Astrocyte (in vitro differentiated cells and primary cell): Measurements from ENCODE around the gene ST8SIA3. TPM values are rescaled to one million over a fixed set of nuclear protein-coding genes. Genes with fewer than 3 reads are reported as not detected.

Source experiments
- DNase-seq: peaks from one replicate; pipeline ENCODE4 v3.0.0-alpha.2; 2010; ENCODE audit warnings: low read depth
- FAIRE-seq: peaks from 2 replicates; lab custom pipeline; 2011; peaks lifted over from hg19 to GRCh38; lab: Jason Lieb, UNC
- H2AFZ ChIP-seq: 2 replicates; pipeline ENCODE4 v1.6.0; 2012; ENCODE audit warnings: low read depth, low read length, inconsistent platforms
- H3K27ac ChIP-seq: 2 replicates; pipeline ENCODE4 v1.5.1; 2011; ENCODE audit warnings: low read depth, low read length, inconsistent platforms
- H3K27me3 ChIP-seq: 2 replicates; pipeline ENCODE4 v1.6.0; 2011; ENCODE audit warnings: low read length, inconsistent platforms; ENCODE audit not compliant: insufficient read depth
- H3K36me3 ChIP-seq: 2 replicates; pipeline ENCODE4 v1.5.1; 2011; ENCODE audit warnings: low read length, inconsistent platforms; ENCODE audit not compliant: insufficient read depth
- H3K4me1 ChIP-seq: 2 replicates; pipeline ENCODE4 v1.5.1; 2011; ENCODE audit warnings: low read length, inconsistent platforms; ENCODE audit not compliant: insufficient read depth
- H3K4me2 ChIP-seq: 2 replicates; pipeline ENCODE4 v1.6.0; 2012; ENCODE audit warnings: low read length, inconsistent platforms
- H3K4me3 ChIP-seq: 2 replicates; pipeline ENCODE4 v1.5.1; 2011; ENCODE audit warnings: low read depth, mild to moderate bottlenecking, low read length, inconsistent platforms; ENCODE audit not compliant: insufficient read depth
- H3K79me2 ChIP-seq: 2 replicates; pipeline ENCODE4 v1.6.0; 2012; ENCODE audit warnings: mild to moderate bottlenecking, low read length, inconsistent platforms; ENCODE audit not compliant: insufficient read depth
- H3K9ac ChIP-seq: 2 replicates; pipeline ENCODE4 v1.6.0; 2012; ENCODE audit warnings: mild to moderate bottlenecking, low read length, inconsistent platforms
- H3K9me3 ChIP-seq: 2 replicates; pipeline ENCODE4 v1.5.1; 2012; ENCODE audit warnings: low read depth, mild to moderate bottlenecking, low read length, inconsistent platforms; ENCODE audit not compliant: insufficient read depth
- H4K20me1 ChIP-seq: 2 replicates; pipeline ENCODE4 v1.6.0; 2012; ENCODE audit warnings: low read length, inconsistent platforms; ENCODE audit not compliant: insufficient read depth
- H3K27ac Mint-ChIP-seq: one replicate; pipeline ENCODE4 v1.8.0; 2021; ENCODE audit warnings: mild to moderate bottlenecking, mixed read lengths; ENCODE audit not compliant: unreplicated experiment
- H3K27me3 Mint-ChIP-seq: one replicate; pipeline ENCODE4 v1.8.0; 2021; ENCODE audit warnings: low read depth, mixed read lengths; ENCODE audit not compliant: unreplicated experiment
- H3K36me3 Mint-ChIP-seq: one replicate; pipeline ENCODE4 v1.8.0; 2021; ENCODE audit warnings: low read depth, mixed read lengths; ENCODE audit not compliant: unreplicated experiment
- H3K4me1 Mint-ChIP-seq: one replicate; pipeline ENCODE4 v1.8.0; 2021; ENCODE audit warnings: low read depth, mixed read lengths; ENCODE audit not compliant: unreplicated experiment
- H3K4me3 Mint-ChIP-seq: one replicate; pipeline ENCODE4 v1.8.0; 2021; ENCODE audit warnings: mild to moderate bottlenecking, moderate library complexity, mixed read lengths; ENCODE audit not compliant: unreplicated experiment
- H3K9me3 Mint-ChIP-seq: one replicate; pipeline ENCODE4 v1.8.0; 2021; ENCODE audit warnings: mild to moderate bottlenecking, mixed read lengths; ENCODE audit not compliant: unreplicated experiment
- CTCF ChIP-seq: IDR thresholded peaks from 2 replicates; pipeline ENCODE4 v1.5.1; 2011; ENCODE audit warnings: low read depth, mild to moderate bottlenecking, inconsistent platforms, low read length, moderate library complexity; ENCODE audit not compliant: insufficient read depth
- EZH2 ChIP-seq: IDR thresholded peaks from 2 replicates; pipeline ENCODE4 v1.6.1; 2012; ENCODE audit warnings: mild to moderate bottlenecking, low read length, inconsistent platforms; ENCODE audit not compliant: insufficient read depth
- total RNA-seq: library from RNA; stranded (reverse); gene quantifications from 2 replicates; pipeline ENCODE4 v1.2.1, GENCODE V29; 2021

The ST8SIA3 gene
- total RNA-seq, 1 donor from 2014 or later: 0.30 TPM

GRCh38 chr18:57359433-57359832, 7.1 kb downstream of the ST8SIA3 start:
- H3K27me3 ChIP-seq: peaks cover 6% of the 10 kb centered on the region
- no peaks in the 10 kb centered on the region for H3K9me3 ChIP-seq
- Mint-ChIP-seq H3K36me3 (no peaks in the 10 kb centered on the region), H3K27me3 (peaks cover 35% of the 10 kb centered on the region), H3K4me1 (no peaks in the 10 kb centered on the region), H3K9me3 (no peaks in the 10 kb centered on the region), H3K27ac (no peak overlapping the region), H3K4me3 (no peak overlapping the region)
- no peaks in the 10 kb centered on the region for H4K20me1 ChIP-seq
- no peak overlapping the region for H3K4me3 ChIP-seq
- TF ChIP-seq CTCF (no peak), EZH2 (no peak)
- no peak overlapping the region for H3K9ac ChIP-seq
- no peak overlapping the region for H3K27ac ChIP-seq
- FAIRE-seq (no peak), DNase-seq (no peak)
- H3K79me2 ChIP-seq: no peaks in the 10 kb centered on the region
- no peaks in the 10 kb centered on the region for H3K36me3 ChIP-seq
- H3K4me2 ChIP-seq: no peak overlapping the region
- no peak overlapping the region for H2AFZ ChIP-seq
- no peaks in the 10 kb centered on the region for H3K4me1 ChIP-seq

- FAIRE-seq (no peak), DNase-seq (no peak)
- no peaks in the 10 kb centered on the region for H3K4me1 ChIP-seq
- no peaks in the 10 kb centered on the region for H3K27me3 ChIP-seq
- H3K9me3 Mint-ChIP-seq: no peaks in the 10 kb centered on the region
- no peaks in the 10 kb centered on the region for H4K20me1 ChIP-seq
- no peaks in the 10 kb centered on the region for H3K79me2 ChIP-seq
- no peaks in the 10 kb centered on the region for H3K4me1 Mint-ChIP-seq
- no peak overlapping the region for H3K27ac Mint-ChIP-seq
- no peak overlapping the region for H3K9ac ChIP-seq
- TF ChIP-seq EZH2 (no peak), CTCF (no peak)
- no peak overlapping the region for H3K27ac ChIP-seq
- H3K9me3 ChIP-seq: no peaks in the 10 kb centered on the region
- no peaks in the 10 kb centered on the region for H3K36me3 Mint-ChIP-seq
- H3K27me3 Mint-ChIP-seq: peaks cover 26% of the 10 kb centered on the region
- no peaks in the 10 kb centered on the region for H3K36me3 ChIP-seq
- no peak overlapping the region for H3K4me2 ChIP-seq
- no peak overlapping the region for H3K4me3 ChIP-seq
- H2AFZ ChIP-seq: no peak overlapping the region
- no peak overlapping the region for H3K4me3 Mint-ChIP-seq
Measured at GRCh38 chr18:57362714-57363113, 10.4 kb downstream of the ST8SIA3 start.

GRCh38 chr18:57364460-57364859, 12.1 kb downstream of the ST8SIA3 start:
- H3K27ac Mint-ChIP-seq: no peak overlapping the region
- no peak for FAIRE-seq

More at GRCh38 chr18:57364460-57364859, 12.1 kb downstream of the ST8SIA3 start:
- TF ChIP-seq EZH2 (no peak), CTCF (no peak)
- no peak overlapping the region for H3K27ac ChIP-seq
- no peaks in the 10 kb centered on the region for H3K27me3 ChIP-seq
- H3K4me1 ChIP-seq: no peaks in the 10 kb centered on the region
- no peaks in the 10 kb centered on the region for H3K36me3 ChIP-seq
- no peak for DNase-seq
- Mint-ChIP-seq H3K36me3 (no peaks in the 10 kb centered on the region), H3K27me3 (peaks cover 30% of the 10 kb centered on the region), H3K9me3 (no peaks in the 10 kb centered on the region), H3K4me3 (no peak overlapping the region), H3K4me1 (no peaks in the 10 kb centered on the region)
- no peak overlapping the region for H3K9ac ChIP-seq
- H3K79me2 ChIP-seq: no peaks in the 10 kb centered on the region
- H3K9me3 ChIP-seq: no peaks in the 10 kb centered on the region
- no peak overlapping the region for H2AFZ ChIP-seq
- no peak overlapping the region for H3K4me3 ChIP-seq
- no peaks in the 10 kb centered on the region for H4K20me1 ChIP-seq
- H3K4me2 ChIP-seq: no peak overlapping the region
